Choroid plexus epithelial cell (primary cell): ENCODE data around the gene USP34.

Experiments
- DNase-seq: peaks from one replicate; pipeline ENCODE4 v3.0.0-alpha.2; 2010; ENCODE audit warnings: low read depth
- H3K4me3 ChIP-seq: 2 replicates; pipeline ENCODE4 v1.5.1; 2011; ENCODE audit warnings: low read depth, mild to moderate bottlenecking, control low read depth, low read length, moderate library complexity
- TF ChIP-seq, protein P1 (sequence below): conservative IDR thresholded peaks from 2 replicates; pipeline ENCODE4 v1.5.1; 2011; ENCODE audit warnings: low read depth, mild to moderate bottlenecking, control low read depth, inconsistent platforms, low read length, moderate library complexity

USP34 gene

DNA sequence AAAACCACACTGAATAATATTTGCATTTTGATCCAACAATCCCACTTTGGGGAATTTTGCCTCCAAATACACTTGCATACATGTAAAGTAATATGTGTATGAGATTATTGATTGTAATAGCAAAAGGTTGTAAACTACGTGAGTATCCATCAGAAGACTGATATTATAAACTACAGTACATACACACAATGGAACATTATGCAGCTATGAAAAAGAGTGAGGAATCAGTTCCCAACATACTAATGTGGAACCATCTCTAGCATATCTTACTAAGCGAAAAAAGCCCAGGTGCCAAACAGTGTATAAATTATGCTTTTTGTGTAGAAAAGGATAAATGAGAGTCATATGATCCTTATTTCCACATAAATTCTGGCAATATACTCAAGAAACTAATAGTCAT lies 324.9 kb downstream of the USP34 start:
- no peak overlapping the region for H3K4me3 ChIP-seq
- TF ChIP-seq, protein P1, sequence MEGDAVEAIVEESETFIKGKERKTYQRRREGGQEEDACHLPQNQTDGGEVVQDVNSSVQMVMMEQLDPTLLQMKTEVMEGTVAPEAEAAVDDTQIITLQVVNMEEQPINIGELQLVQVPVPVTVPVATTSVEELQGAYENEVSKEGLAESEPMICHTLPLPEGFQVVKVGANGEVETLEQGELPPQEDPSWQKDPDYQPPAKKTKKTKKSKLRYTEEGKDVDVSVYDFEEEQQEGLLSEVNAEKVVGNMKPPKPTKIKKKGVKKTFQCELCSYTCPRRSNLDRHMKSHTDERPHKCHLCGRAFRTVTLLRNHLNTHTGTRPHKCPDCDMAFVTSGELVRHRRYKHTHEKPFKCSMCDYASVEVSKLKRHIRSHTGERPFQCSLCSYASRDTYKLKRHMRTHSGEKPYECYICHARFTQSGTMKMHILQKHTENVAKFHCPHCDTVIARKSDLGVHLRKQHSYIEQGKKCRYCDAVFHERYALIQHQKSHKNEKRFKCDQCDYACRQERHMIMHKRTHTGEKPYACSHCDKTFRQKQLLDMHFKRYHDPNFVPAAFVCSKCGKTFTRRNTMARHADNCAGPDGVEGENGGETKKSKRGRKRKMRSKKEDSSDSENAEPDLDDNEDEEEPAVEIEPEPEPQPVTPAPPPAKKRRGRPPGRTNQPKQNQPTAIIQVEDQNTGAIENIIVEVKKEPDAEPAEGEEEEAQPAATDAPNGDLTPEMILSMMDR, result no peak
- no peak for DNase-seq

DNA sequence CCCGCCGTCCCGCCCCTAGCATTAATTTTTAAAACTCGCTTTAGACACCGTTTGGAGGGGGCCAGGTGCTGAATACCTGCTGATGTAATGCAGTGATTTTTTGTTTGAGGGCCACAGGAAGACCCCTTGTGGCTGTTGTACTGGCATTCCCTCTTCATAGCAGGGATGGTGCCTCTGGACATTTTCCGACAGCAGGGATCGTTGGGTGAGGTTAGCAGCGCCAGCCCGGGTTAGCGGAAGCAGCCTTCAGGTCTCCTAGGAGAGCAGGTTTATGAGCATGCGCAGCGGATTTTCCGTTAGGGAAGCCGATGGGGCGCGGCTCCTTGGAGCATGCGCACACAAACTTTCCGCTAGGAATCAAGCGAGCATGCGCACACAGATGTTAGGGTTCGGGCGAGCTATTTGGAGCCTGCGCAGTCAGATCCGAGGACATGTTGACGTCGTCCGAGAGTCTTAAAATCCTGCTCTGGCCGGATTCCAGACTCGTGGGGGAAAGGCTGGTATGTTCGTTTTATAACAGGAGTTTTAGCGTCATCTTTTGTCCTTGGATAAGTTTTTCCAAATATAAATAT lies 326.1 kb downstream of the USP34 start:
- TF ChIP-seq, protein P1, result no peak
- H3K4me3 ChIP-seq, result peak overlapping the region; percentile 88
- DNase-seq, result peak; percentile 99

DNA sequence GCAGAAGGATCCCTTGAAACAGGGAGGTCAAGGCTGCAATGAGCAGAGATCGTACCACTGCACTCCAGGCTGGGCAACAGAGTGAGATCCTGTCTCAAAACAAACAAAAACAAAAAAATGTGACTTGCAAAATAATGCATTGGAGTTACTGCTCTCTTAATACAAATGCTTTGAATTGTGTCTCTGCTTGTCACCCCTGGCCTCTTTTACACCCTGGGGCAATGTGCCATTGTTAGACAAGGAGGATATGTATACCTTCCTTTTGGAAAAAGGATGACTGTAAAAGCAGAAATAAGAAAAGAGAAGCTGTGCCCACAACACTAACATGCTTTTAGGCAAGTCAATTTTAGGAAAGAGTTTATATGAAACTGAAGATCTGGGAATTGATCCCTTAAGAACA lies 329.7 kb downstream of the USP34 start:
- no peak overlapping the region for H3K4me3 ChIP-seq
- TF ChIP-seq, protein P1, result no peak

DNA sequence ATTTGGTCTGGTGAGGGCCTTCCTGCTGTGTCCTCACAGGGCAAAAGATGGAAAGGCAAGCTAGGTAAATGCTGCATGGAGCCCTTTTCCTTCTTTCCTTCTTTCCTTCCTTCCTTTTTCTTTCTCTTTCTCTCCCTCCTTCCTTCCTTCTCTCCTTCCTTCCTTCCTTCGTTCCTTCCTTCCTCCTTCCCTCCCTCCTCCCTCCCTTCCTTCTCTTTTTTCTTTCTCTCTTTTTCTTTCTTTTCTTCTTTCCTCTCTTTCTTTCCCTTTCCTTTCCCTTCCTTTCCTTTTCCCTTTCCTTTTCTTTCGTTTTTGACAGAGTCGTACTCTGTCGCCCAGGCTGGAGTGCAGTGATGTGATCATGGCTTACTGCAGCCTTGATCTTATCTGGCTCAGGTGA lies 332.0 kb downstream of the USP34 start:
- TF ChIP-seq, protein P1, result no peak
- H3K4me3 ChIP-seq, result no peak overlapping the region
- DNase-seq, result no peak

More for the DNA sequence above, 329.7 kb downstream of the USP34 start:
- no peak for DNase-seq
